ENCODE data around the gene HOXA5. TPM values are rescaled to one million over a fixed set of nuclear protein-coding genes. Genes with fewer than 3 reads are reported as not detected.

Gene HOXA5
- total RNA-seq, 1 donor from 2014 or later: not detected

DNA sequence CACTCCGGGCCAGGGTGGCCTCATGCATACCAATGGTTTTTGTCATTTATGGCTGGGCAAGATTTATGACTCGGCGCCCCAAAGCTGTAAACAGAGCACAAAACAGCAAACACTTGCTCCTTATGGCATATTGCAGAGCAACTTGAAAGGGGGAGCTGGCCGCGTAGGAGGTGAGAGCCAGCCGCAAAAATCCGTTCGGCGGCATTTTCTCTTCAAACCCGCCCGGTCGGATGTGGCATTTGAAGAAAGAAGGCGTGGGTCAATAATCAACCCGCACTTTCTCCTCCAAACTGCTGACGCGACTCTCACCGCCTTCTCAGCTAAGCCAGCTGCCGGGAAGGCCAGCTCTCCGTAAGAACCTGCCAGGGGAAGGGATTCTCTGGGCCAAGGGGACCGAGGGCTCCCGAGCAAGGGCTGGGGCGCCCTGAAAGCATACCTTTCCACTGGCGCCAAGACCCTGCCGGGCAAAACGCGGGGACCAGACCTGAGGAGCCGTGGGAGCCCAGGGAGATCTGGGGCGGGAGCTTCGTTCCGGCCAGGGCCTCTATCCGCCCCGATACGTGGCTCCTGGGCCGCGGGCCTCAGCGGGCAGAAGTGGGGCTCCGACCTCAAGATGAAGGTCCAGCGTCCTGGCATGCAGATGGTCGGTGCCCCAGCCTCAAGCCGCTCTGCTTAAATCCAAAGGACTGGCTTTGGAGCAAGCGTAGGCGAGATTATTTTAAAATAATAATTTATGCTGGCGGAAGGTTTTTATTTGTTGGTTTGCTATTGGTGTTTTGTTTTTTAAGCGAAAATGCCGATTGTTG is 28.1 kb downstream of the HOXA5 start:
- Histone ChIP-seq H3K4me1 (peaks cover 31% of the 10 kb centered on the region), H3K27me3 (ENCODE audit: low read depth) (peaks cover 98% of the 10 kb centered on the region)

DNA sequence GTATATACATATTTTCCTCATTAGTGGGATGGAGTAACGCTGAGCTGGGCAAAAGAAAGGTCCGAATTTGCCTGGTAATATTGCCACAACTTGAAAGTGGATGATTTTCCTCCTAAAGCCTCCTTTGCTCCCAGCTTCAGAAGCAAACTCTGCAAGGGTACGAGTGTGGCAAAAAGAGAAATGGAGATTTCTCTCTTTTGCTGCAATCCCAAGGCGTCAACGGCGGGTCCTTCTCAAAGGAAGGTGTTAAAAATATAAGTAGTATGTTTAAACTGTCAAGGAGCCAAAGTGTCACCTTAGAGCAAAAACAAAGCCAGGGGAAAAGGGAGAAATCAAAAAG is 28.6 kb downstream of the HOXA5 start:
- Histone ChIP-seq H3K4me3 (peak overlapping the region; percentile 51), H3K27ac (replicated peaks) (peak overlapping the region; percentile 63), H3K36me3 (no peaks in the 10 kb centered on the region), H3K4me1 (peaks cover 33% of the 10 kb centered on the region), H3K27me3 (ENCODE audit: low read depth) (peaks cover 98% of the 10 kb centered on the region), H3K9me3 (replicated peaks) (no peaks in the 10 kb centered on the region)
- intact Hi-C loops (cut with micrococcal nuclease): no loop called here
- TF ChIP-seq, protein P1, sequence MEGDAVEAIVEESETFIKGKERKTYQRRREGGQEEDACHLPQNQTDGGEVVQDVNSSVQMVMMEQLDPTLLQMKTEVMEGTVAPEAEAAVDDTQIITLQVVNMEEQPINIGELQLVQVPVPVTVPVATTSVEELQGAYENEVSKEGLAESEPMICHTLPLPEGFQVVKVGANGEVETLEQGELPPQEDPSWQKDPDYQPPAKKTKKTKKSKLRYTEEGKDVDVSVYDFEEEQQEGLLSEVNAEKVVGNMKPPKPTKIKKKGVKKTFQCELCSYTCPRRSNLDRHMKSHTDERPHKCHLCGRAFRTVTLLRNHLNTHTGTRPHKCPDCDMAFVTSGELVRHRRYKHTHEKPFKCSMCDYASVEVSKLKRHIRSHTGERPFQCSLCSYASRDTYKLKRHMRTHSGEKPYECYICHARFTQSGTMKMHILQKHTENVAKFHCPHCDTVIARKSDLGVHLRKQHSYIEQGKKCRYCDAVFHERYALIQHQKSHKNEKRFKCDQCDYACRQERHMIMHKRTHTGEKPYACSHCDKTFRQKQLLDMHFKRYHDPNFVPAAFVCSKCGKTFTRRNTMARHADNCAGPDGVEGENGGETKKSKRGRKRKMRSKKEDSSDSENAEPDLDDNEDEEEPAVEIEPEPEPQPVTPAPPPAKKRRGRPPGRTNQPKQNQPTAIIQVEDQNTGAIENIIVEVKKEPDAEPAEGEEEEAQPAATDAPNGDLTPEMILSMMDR (IDR thresholded peaks at IDR 0.05; ENCODE audit: borderline replicate concordance): no peak
- no peak for DNase-seq

More for the DNA sequence above, 28.1 kb downstream of the HOXA5 start:
- Histone ChIP-seq H3K27ac (replicated peaks) (peak overlapping the region; percentile 63), H3K36me3 (no peaks in the 10 kb centered on the region), H3K4me3 (peak overlapping the region; percentile 51), H3K9me3 (replicated peaks) (no peaks in the 10 kb centered on the region)
- TF ChIP-seq, protein P1 (IDR thresholded peaks at IDR 0.05; ENCODE audit: borderline replicate concordance): no peak
- intact Hi-C loops (cut with micrococcal nuclease): no loop called here
- no peak for DNase-seq

DNA sequence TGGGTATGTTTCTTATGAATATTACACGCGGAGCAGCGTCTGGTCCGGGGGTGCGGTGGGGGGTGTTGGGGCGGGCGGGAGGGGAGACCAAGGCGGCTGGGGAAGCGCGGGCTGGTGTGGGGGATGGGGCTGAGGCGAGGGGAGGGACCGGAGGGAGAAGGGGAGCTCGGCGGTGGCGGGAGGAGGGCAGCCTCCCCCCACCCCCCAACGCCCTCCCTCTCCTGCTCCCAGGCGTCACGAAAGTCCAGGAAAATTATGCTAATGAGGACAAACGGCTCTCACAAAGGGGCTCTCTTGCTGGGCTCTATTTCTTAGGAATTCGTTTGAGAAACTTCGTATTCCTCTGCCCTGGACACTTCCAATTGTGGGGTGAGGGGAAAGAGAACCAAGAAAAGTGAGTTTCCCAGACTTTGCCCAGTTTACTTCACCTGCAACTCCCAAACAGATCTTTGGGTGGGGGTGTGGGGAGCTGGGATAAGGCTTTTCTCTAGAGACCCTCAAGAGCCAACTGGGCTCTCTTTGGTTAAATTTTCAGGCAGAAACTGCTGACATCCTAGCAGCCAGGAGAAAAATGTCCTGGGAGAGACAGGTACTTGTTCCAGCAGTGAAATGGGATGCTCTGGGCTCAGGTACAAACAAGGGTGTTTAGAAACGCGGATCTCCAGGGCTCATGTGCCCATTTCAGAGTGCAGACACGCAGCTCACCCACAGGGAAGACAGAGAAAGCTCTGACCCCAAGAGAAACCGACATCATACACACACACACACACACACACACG is 29.3 kb downstream of the HOXA5 start:
- DNase-seq: no peak
- H3K4me3 ChIP-seq: peak overlapping the region; percentile 56
- H3K27me3 ChIP-seq (ENCODE audit: low read depth): peaks cover 98% of the 10 kb centered on the region
- no peaks in the 10 kb centered on the region for H3K9me3 ChIP-seq (replicated peaks)
- H3K27ac ChIP-seq (replicated peaks): peak overlapping the region; percentile 58
- no peaks in the 10 kb centered on the region for H3K36me3 ChIP-seq
- intact Hi-C loops (cut with micrococcal nuclease): no loop called here
- H3K4me1 ChIP-seq: peaks cover 33% of the 10 kb centered on the region
- TF ChIP-seq, protein P1 (IDR thresholded peaks at IDR 0.05; ENCODE audit: borderline replicate concordance): no peak

DNA sequence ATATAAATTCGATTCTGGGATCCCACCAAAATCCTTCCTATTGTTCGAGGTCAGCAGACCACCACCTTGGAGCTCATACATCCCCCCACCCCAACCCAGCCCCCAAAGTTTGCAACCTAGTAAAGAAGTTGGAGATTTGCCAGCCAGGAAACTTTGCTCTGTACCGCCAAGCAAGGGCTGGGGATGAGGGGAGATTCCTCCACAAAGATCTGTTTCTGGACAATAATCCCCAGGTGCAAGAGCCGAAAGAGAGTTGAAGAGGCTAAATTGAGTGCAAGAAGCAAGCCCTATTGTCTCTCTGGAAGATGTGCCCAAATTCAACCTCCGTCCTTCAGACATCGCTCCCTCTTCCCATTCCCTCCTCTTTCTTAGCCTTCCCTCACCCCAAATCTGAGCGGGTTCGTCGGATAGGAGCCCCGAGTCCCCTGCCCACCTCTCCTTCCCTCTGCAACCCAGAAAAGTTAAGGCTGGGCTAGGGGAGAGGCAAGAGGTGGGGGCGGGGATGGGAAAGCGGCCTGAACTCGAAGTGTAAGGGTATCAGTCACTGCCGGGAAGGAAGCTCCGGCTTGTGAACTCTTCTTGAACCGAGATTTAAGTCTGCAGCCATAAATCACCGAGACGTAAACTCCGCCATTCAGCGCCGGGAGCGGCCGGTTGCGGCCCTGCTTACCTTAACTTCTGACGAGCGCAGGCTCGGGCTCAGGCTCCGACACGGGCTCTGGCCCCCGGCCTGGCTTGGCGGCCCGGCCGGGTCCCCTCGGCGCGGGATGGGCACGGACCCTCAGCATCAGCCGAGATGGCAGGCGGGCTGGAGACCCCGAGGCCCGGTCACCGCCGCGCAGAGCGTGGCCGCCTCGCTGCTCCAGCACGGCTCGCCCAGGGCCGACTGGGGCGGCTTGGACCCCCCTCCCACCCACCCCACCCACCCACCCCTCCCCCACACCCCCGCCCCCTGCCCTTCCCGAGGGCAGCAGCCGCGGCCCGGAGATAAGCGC is 30.2 kb downstream of the HOXA5 start:
- peaks cover 98% of the 10 kb centered on the region for H3K27me3 ChIP-seq (ENCODE audit: low read depth)
- TF ChIP-seq, protein P1 (IDR thresholded peaks at IDR 0.05; ENCODE audit: borderline replicate concordance): no peak
- DNase-seq: no peak
- peak overlapping the region; percentile 58 for H3K27ac ChIP-seq (replicated peaks)
- no peaks in the 10 kb centered on the region for H3K36me3 ChIP-seq
- intact Hi-C loops (cut with micrococcal nuclease): no loop called here
- peaks cover 36% of the 10 kb centered on the region for H3K4me1 ChIP-seq
- H3K4me3 ChIP-seq: peak overlapping the region; percentile 56
- no peaks in the 10 kb centered on the region for H3K9me3 ChIP-seq (replicated peaks)

DNA sequence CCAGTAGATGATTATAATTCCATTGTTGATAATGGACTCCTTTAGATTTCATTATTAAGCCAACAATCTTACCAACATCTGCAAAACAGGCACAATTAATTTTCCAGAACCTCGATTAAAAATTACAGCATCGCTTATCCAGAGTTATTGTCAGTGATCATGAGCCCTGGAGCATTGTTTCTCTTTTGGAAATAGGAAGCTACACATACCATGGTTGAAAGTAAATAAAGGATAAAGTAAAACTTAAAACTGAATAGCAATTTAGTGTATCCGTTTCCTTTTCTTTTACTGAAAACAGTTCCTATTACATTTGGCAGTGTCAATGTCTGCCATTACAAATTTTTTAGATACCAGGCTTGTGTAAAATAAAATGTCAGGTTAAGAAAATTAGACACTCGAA is 31.1 kb downstream of the HOXA5 start:
- H3K4me3 ChIP-seq: peak overlapping the region; percentile 56
- intact Hi-C loops (cut with micrococcal nuclease): no loop called here
- H3K9me3 ChIP-seq (replicated peaks): no peaks in the 10 kb centered on the region
- TF ChIP-seq, protein P1 (IDR thresholded peaks at IDR 0.05; ENCODE audit: borderline replicate concordance): no peak
- H3K27me3 ChIP-seq (ENCODE audit: low read depth): peaks cover 98% of the 10 kb centered on the region
- H3K4me1 ChIP-seq: peaks cover 32% of the 10 kb centered on the region
- H3K27ac ChIP-seq (replicated peaks): peak overlapping the region; percentile 58
- H3K36me3 ChIP-seq: no peaks in the 10 kb centered on the region
- no peak for DNase-seq
